NCI-H748 treated with DMSO at 0.1 percent for 48 hours (cell line): Measurements from ENCODE around the gene EXOSC9.
"Not testable (repeated sequence)": the region's sequence is repeated elsewhere in the genome, so short reads cannot be mapped to it uniquely, and the experiment has no call there.

ENCODE experiments used
- DNase-seq: peaks from one replicate; lab custom pipeline; 2025; lab: John Stamatoyannopoulos, UW

The EXOSC9 gene

GRCh38 chr4:121800961-121801714 lies at the start of gene EXOSC9:
Gene EXOSC9 (plus strand): TSS chr4:121801323. CDS start chr4:121801425, 102 bp downstream.
- peak; percentile 53 for DNase-seq

GRCh38 chr4:121752142-121752541 lies 49.0 kb upstream of the EXOSC9 start:
- DNase-seq: not testable (repeated sequence)

- no peak for DNase-seq
Observed at GRCh38 chr4:121758925-121759568, 42.1 kb upstream of the EXOSC9 start.

- DNase-seq: no peak
Observed at GRCh38 chr4:121760205-121760604, 40.9 kb upstream of the EXOSC9 start.

- DNase-seq: no peak
Observed at GRCh38 chr4:121764303-121764701, 36.8 kb upstream of the EXOSC9 start.

- no peak for DNase-seq
Observed at GRCh38 chr4:121764702-121765367, 36.3 kb upstream of the EXOSC9 start, which contains the start of gene SMIM43. Gene SMIM43 (minus strand): TSS chr4:121765164. CDS start chr4:121765105, 59 bp downstream.

GRCh38 chr4:121765368-121765705 lies 35.8 kb upstream of the EXOSC9 start:
- DNase-seq: no peak

- no peak for DNase-seq
Observed at GRCh38 chr4:121765971-121766538, 35.1 kb upstream of the EXOSC9 start.

GRCh38 chr4:121767166-121767565 lies 34.0 kb upstream of the EXOSC9 start:
- DNase-seq: no peak

- no peak for DNase-seq
Observed at GRCh38 chr4:121769341-121769740, 31.8 kb upstream of the EXOSC9 start.

- no peak for DNase-seq
Observed at GRCh38 chr4:121771869-121772268, 29.3 kb upstream of the EXOSC9 start.

- DNase-seq: no peak
Observed at GRCh38 chr4:121773883-121774282, 27.2 kb upstream of the EXOSC9 start.

- no peak for DNase-seq
Observed at GRCh38 chr4:121776610-121777401, 24.3 kb upstream of the EXOSC9 start.

GRCh38 chr4:121777625-121778024 lies 23.5 kb upstream of the EXOSC9 start:
- no peak for DNase-seq

GRCh38 chr4:121778991-121779628 lies 22.0 kb upstream of the EXOSC9 start:
- DNase-seq: no peak

- no peak for DNase-seq
Observed at GRCh38 chr4:121783210-121783609, 17.9 kb upstream of the EXOSC9 start.

GRCh38 chr4:121784401-121784800 lies 16.7 kb upstream of the EXOSC9 start:
- no peak for DNase-seq

GRCh38 chr4:121784975-121785374 lies 16.1 kb upstream of the EXOSC9 start:
- DNase-seq: no peak

- no peak for DNase-seq
Observed at GRCh38 chr4:121785479-121785878, 15.6 kb upstream of the EXOSC9 start.

- no peak for DNase-seq
Observed at GRCh38 chr4:121786221-121786620, 14.9 kb upstream of the EXOSC9 start.

- DNase-seq: no peak
Observed at GRCh38 chr4:121788896-121789295, 12.2 kb upstream of the EXOSC9 start.
